Measurements from ENCODE around the gene NUTM1. TPM values are rescaled to one million over a fixed set of nuclear protein-coding genes. Genes with fewer than 3 reads are reported as not detected.

NUTM1 gene
- total RNA-seq, 1 donor: under 0.01 TPM

DNA sequence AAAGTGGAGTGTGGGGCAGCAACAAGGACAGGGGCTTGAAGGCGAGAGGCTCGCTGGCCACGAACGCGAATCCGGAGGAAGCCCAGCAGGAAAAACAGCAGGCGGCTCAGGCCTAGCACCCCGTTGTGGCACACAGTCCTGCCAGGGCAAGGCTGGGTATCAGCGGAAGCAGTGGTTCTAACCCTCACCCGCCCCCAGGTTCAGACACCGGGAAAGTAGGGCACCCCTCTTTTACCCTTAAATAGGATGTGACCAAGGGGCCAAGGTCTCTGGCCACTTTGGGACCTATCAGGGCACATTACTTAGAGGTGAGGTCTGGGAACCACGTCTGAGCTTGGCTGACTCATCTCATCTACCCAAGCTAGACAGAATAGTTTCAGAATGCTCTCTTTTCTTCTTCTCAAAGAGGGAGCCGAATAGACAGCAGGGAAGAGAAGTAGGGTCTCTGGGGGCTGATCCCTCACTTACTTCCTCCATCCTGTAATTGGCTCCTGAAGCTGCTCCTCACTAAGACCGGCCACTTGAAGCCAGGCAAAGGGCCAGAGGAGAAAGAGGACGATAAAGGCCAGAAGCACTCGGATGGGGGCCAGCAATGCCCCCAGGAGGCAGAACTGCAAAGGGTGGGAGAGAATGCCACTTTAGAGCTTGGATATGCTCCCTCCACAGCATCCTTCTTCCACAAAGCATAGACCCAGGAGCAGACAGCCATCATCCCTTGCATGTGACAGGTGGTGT, 22.1 kb downstream of the NUTM1 start:
- DNase-seq (ENCODE audit: low read depth): peak; percentile 35
- TF ChIP-seq CTCF (IDR thresholded peaks at IDR 0.05; ENCODE audit: insufficient read depth, low read length): no peak
- peak overlapping the region; percentile 88 for H3K4me3 ChIP-seq (ENCODE audit: low read depth, low read length)

- TF ChIP-seq CTCF (IDR thresholded peaks at IDR 0.05; ENCODE audit: insufficient read depth, low read length): no peak
- peak overlapping the region; percentile 88 for H3K4me3 ChIP-seq (ENCODE audit: low read depth, low read length)
These were observed 22.7 kb downstream of the NUTM1 start for GRCh38 chr15:34365836-34366235.

GRCh38 chr15:34366271-34367065, 23.4 kb downstream of the NUTM1 start:
- H3K4me3 ChIP-seq (ENCODE audit: low read depth, low read length): peak overlapping the region; percentile 88
- TF ChIP-seq CTCF (IDR thresholded peaks at IDR 0.05; ENCODE audit: insufficient read depth, low read length): no peak
- DNase-seq (ENCODE audit: low read depth): peak; percentile 48

More at GRCh38 chr15:34365836-34366235, 22.7 kb downstream of the NUTM1 start:
- DNase-seq (ENCODE audit: low read depth): peak; percentile 5

DNA sequence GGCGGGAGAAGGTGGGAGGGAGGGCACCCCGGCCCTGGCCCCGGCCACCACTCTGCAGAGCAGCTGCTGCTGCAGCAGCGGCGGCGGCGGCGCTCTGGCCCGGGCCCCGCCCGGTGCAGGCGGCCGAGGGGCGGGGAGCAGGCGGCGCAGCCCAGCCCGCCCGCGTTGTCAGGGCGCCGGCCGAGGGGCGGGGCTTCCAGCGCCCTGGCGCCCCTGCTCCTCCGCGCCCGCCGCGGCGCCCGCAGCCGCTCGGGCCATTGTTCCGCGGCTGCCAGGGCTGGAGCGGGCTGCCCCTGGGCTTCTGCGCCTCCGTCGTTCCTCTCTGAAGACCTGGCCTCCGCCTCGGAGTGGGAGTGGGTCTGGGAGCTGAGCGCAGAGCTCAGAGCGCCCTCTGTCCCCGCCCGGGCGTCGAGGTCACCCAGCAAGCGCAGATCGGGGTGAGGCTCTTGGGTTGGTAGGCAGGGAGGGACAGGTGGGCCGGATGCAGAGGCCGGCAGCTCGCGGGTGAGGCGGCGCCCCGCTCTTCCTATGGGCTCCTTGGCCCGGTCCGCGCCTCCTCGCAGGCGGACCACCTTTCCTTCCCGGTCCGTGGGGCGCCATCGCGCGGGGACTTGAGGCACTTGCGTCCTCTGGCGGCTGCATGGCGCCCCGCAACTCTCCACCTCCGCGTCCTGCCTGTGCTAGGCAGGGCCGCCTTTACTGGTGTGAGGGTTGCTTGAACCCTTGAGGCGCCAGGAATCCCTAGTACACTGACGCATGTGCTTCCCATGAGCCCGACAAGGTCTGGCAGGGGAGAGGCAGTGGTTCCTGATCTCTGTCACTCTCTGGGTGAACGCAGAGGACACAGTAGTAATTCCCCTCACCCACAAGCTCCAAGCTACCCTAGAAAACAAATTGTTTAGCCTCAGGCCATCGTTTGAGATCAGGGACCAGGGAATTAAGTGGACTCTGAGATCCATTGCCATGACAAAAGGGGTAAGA, 24.3 kb downstream of the NUTM1 start, which contains the start of gene LPCAT4:
LPCAT4 (minus strand) TSS at position 96 of the 981 bp plus-strand sequence. CDS start 96 bp downstream, outside the sequence.
- peak; percentile 93 for TF ChIP-seq CTCF (IDR thresholded peaks at IDR 0.05; ENCODE audit: insufficient read depth, low read length)
- DNase-seq (ENCODE audit: low read depth): peak; percentile 82

GRCh38 chr15:34370129-34370528, 27.0 kb downstream of the NUTM1 start:
- TF ChIP-seq CTCF (IDR thresholded peaks at IDR 0.05; ENCODE audit: insufficient read depth, low read length): no peak
- no peak for DNase-seq (ENCODE audit: low read depth)
- H3K4me3 ChIP-seq (ENCODE audit: low read depth, low read length): no peak overlapping the region

More for the DNA sequence above, 24.3 kb downstream of the NUTM1 start, which contains the start of gene LPCAT4:
- H3K4me3 ChIP-seq (ENCODE audit: low read depth, low read length): peak within 1 kb of the TSS; percentile 92

DNA sequence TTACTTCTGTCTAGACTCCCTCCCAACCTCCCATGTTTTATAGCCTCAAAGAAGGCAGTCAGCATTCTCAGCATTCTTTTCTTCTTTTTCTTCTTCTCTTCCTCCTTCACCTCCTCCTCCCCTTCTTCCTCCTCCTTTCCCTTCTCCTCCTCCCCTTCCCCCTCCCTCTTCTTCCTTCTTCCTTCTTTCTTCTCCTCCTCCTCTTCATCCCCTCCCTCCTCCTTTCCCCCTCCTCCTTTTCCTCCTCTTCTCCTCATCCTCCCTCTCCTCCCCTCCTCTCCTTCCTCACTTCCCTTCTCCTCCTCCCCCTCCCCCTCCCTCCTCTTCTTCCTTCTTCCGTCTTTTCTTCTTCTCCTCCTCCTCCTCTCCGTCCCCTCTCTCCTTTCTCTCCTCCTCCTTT, 27.5 kb downstream of the NUTM1 start:
- no peak for TF ChIP-seq CTCF (IDR thresholded peaks at IDR 0.05; ENCODE audit: insufficient read depth, low read length)
- H3K4me3 ChIP-seq (ENCODE audit: low read depth, low read length): no peak overlapping the region
- DNase-seq (ENCODE audit: low read depth): no peak
